Cerebellar nuclear complex (tissue), 1 donor: ENCODE measurements around the gene PCSK6.
"Not testable (repeated sequence)": the region's sequence is repeated elsewhere in the genome, so short reads cannot be mapped to it uniquely, and the experiment has no call there.

Experiments
- DNase-seq, 2 experiments: peaks; one replicate each; lab custom pipeline; 2025; lab: John Stamatoyannopoulos, UW

Gene PCSK6

DNA sequence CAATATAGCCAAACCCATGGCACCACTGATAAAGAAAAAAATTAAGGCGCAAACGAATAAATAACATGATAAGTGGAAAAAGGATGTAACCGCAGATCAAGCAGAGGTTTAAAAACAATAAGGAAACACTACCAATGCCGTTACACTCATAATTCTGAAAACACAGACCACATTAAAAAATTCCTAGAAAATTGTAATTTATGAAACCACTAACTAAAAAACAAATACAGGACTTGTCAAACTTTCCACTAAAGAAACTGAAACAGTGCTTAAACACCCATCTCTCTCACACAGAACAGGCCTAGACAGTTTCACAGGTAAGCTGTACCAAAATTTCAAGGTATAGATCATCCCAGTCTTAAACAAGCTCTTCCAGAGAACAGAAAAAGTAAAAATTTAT, 28.4 kb downstream of the PCSK6 start:
- no peak for DNase-seq

- no peak for DNase-seq
Measured at GRCh38 chr15:101459579-101460300, 29.8 kb downstream of the PCSK6 start.

GRCh38 chr15:101458908-101459578, 30.5 kb downstream of the PCSK6 start:
- DNase-seq, result no peak

DNA sequence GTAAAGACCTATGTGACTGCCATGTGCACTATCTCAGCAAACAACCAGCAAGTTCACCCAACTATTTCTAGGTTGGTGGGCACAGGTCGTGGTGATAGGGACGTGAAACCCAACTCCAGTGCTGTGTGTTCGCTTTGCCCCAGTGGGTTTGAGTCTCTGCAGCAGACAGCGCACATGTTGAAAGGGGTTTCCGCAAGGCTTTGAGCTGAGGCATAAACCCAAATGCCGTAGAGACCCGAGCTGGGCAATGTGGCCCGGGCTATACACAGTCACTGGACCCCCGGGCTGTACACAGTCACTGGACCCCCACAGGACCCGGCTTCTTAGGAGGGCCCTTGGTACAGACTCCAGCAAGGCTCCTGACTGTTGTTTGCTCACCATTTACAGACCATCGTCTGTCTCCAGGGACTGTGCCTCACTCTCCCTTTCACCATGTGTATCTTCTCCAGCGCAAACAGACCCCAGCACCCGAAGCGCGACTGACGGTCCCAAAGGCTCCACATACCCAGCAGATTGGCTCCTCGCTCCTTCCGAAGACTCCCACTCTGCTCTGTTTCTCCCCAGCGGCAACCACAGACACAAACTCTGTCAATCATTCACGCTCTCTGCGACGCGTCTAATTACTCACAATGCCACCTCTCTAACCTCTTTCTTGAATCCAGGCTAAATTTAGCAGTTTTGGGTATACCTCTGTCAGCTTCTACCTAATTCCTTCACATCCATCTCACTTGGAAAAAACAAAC, 31.2 kb downstream of the PCSK6 start:
- DNase-seq, result no peak

DNA sequence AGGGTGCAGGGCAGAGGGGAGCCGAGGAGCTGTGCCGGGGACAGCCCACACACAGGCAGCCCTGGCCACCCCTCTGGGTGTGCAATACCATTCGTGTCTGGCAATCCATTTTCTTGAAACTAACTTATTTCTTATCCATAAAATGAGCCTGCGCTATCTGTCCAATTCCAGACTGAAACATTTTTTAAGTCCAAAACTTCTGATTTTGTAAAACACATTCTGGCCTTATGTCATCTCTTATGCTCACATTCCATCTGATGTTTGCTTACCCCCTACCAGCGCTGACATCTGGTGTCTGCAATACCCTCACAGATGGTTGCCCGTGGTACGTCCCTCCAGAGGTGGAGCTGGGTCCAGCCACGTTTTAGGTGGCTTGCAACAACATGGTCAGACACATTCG, 31.8 kb downstream of the PCSK6 start:
- DNase-seq, result no peak

DNA sequence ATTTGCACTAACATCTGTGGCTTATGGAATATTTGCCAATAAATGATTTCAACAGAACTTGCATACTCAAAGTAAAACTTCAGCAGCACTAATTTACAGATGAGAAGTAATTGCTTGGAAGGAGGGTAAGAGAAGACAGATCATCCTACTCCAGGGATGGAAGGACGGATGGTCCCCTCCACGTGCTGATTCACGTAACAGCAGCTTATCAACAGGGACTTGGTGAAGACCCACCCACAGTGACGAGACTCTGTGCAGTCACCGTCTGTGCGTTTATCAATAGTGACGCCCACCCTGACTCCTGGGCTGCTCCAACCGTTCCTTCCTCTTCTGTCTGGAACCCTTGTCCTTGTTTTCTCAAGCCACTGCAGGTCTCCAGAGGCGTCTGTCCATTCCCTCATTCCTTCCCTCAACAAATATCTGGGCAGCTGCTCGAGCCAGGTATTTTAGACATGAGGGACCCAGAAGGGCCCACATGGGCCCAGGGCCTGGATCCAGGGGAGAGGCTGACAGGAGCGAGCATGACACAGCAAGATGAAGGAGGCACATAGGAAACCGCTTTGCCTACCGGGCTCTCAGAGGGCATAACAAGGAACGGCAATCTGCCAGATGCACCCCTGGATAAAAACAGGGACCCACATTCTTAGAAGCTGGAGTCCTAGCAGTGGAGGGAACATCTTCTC, 33.3 kb downstream of the PCSK6 start:
- DNase-seq, result no peak

DNA sequence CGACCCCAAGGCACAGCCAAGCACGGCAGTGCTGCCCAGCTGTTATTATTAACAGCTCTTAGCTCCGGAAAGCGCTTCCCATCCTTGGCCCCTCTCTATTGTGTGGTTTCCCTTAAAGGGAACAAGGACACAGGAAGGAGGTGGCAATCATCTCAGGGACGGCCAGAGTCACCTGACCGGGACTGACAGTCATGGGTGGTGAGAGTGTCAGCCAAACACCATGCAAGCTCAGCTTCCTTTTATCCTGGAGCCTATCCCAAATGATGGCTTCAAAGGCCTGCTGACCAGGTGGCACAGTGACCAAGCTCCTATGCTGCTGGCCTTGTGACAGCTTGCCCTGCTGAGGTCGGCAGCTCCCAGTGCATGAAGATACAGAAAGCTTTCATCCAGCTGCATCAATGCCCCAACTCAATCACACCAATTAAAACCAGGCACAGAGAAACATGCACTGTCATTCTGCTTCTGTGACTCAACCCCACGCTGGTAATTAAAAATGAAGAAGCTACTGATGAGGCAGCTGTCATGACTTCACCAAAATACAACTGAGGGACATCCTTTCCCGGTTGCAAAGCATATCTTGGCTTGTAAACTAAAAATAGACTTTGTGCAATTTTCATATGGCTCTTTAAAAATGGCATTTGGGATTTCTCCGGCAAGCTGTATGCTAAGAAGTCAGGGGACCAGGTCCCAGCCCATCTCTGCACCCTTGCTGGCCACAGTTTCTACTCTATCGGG, 34.0 kb downstream of the PCSK6 start:
- no peak for DNase-seq

GRCh38 chr15:101454781-101455180, 34.7 kb downstream of the PCSK6 start:
- DNase-seq, result not testable (repeated sequence)

DNA sequence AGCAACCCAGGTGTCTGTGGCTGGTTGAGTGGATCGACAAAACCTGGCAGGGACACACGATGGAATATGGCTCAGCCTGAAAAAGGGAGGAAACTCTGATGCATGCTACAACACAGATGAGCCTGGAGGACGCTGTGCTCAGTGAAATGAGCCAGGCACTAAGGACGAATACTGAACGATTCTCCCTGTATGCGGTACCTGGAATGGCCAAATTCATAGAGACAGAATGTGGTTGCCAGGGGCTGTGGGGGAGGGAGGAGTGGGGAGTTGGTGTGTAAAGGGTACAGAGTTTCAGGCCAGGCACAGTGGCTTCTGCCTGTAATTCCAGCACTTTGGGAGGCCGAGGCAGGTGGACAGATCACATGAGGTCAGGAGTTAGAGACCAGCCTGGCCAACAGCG, 35.1 kb downstream of the PCSK6 start:
- DNase-seq, result no peak

GRCh38 chr15:101453123-101454120, 36.1 kb downstream of the PCSK6 start:
- DNase-seq, result no peak

- DNase-seq, result no peak
Measured at GRCh38 chr15:101452572-101452971, 36.9 kb downstream of the PCSK6 start.

DNA sequence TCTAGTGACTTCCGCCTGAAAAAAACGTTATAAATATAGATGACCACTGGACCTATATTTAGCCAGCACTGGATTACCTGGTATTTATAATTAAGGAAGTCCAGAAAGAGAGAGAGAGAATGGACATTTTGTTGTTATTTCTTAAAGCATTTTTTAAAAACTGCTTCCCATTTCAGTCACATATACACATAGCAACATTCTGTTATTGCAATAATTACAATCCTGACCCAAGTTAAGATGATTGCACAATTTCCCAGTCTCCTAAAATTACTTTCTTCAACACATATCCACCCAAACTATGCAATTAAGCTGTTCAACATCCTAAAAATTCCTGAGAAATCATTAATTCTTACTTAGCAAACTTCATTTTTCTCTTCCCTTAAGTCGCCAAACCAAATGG, 37.7 kb downstream of the PCSK6 start:
- DNase-seq, result no peak

DNA sequence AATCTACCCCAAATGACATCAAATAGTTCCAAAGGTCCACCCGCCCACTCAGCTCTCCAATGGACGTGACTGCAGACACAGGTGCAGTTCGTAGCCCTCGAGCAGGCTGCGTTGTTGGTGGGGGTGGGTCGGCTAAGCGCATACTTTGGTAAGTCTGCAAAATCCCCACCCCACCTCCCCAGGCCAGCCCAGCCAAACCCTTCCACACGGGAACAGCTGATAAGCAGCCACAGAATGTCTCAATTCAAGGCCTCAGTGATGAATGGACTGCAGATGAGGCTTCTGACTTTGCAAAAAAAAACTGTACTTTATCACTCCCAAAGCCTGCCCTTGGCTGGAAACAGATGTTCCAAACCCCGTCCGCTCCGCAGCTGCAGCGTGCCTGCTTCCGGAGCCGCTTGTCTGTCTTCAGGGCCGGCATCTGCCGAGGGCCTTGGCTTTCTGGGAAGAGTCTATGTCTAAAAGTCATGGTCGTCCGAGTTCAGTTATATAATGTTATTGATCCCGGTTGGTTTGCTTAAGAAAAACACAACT, 38.2 kb downstream of the PCSK6 start:
- no peak for DNase-seq

- no peak for DNase-seq
Measured at GRCh38 chr15:101450403-101451265, 38.9 kb downstream of the PCSK6 start.

- DNase-seq, result no peak
Measured at GRCh38 chr15:101449471-101450402, 39.8 kb downstream of the PCSK6 start.

DNA sequence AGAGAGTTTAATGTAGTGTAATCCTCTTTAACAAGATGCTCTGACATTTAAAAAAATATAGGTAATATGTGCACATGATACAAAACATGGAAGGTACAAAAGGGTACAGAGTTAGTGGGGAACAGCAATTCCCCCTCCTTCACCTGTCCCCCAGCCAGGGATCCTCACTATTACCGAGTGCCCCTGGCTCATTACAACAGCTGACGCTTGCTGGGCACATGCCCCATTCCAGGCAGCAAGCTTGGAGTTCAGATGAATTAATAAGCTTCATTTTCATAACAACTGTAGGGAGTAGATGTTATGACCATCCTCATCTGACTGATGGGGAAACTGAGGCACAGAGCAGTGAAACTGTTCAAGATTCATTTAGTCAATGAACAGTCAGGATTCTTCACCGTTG, 41.2 kb downstream of the PCSK6 start:
- no peak for DNase-seq

DNA sequence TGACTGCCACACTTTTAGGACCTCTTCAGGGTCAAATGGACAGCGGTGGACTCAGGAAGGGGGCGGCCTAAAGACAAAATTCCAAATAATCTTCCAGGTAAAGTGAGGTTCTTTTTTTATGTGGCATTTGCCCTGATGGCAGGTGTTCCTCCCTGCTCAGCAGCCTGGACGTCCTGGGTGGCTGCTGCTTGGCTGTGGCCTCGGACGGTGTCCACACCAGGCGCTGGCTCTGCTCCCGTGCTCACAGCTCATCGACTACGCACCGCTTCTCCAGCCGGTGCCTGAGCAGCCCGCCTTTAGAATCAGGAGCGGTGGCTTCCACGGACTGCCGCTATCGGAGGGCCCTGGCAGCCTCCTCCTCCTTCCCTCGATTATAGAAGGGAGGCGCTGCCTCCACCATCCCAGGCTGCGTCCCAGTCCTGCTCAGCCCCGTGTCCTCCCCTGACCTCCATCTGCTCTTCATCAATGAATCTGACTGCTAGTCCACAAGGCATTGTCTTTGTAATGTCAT, 41.9 kb downstream of the PCSK6 start:
- no peak for DNase-seq

- no peak for DNase-seq
Measured at GRCh38 chr15:101447168-101447533, 42.4 kb downstream of the PCSK6 start.
